ENCODE results near the gene PTH1R.

PTH1R gene

DNA sequence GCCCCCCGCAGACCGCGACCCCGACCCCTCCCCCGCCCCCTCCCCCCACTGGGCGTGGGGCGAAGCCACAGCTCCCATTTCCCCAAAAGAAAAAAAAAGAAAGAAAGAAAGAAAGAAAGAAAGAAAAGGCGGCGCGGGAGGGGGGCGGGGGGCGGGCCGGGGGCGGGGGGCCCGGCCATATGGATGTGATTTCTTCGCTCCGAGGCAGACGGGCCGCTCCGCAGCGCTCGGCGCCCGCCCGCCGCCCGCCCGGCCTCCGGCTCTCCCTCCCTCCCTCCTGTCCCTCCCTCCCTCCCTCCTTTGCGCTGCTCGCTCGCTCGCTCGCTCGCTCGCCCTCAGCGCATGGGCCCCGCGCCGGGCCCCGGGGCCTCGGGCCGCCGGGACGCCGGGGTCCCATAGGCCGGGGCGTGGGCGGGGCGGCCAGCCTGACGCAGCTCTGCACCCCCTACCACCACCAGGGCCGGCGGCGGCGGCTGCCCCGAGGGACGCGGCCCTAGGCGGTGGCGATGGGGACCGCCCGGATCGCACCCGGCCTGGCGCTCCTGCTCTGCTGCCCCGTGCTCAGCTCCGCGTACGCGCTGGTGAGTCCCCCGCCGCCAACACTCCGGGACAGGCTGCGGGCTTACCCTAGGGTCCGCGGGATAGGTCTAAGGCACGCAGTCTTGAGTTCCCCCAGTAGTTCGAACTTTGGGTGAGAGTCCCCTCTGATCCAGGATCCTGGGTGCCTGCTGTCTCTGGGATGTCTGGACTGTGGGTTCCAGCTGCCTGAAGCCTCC lies 5.7 kb downstream of the PTH1R start:
- Histone ChIP-seq H3K27me3 (ENCODE audit: control insufficient read depth in 1 of 2, insufficient read depth in 1 of 2, low read length in 2 of 2) (peaks cover 43 to 55% of the 10 kb centered on the region in 2 experiments), H2AK5ac (ENCODE audit: low read length, severe bottlenecking) (no peak overlapping the region), H3K4ac (ENCODE audit: low read depth in 1 of 2, low read length in 2 of 2) (no peak overlapping the region), H2BK12ac (ENCODE audit: low read length in 2 of 2) (no peak overlapping the region), H3K9ac (ENCODE audit: low read length) (no peak overlapping the region), H3K14ac (ENCODE audit: low read length in 2 of 2) (no peak overlapping the region), H3K79me1 (replicated peaks; ENCODE audit: low read length, poor library complexity, severe bottlenecking) (no peaks in the 10 kb centered on the region), H4K8ac (ENCODE audit: low read length) (no peak overlapping the region), H2AFZ (ENCODE audit: low read depth, low read length) (no peak overlapping the region), H3K4me2 (ENCODE audit: low read length, poor library complexity, severe bottlenecking) (peak overlapping the region; percentile 72), H2BK120ac (ENCODE audit: low read depth, low read length) (no peak overlapping the region), H3K36me3 (ENCODE audit: control insufficient read depth in 1 of 2, insufficient read depth in 2 of 2, low read depth in 1 of 2, low read length in 2 of 2) (no peaks in the 10 kb centered on the region), H3K4me1 (ENCODE audit: control insufficient read depth, insufficient read depth, low read depth, low read length) (peaks cover 30% of the 10 kb centered on the region), H2BK5ac (ENCODE audit: low read depth, low read length, poor library complexity, severe bottlenecking) (no peak overlapping the region), H3K27ac (ENCODE audit: low read length, poor library complexity, severe bottlenecking) (no peak overlapping the region), H3K18ac (ENCODE audit: low read depth in 1 of 2, low read length in 2 of 2) (peak overlapping the region in 1 of 2 experiments; percentile 38), H4K91ac (ENCODE audit: low read length) (no peak overlapping the region), H3K23ac (ENCODE audit: low read length in 2 of 2) (peak overlapping the region in 1 of 2 experiments; percentile 74), H3K9me3 (ENCODE audit: control insufficient read depth, low read length) (no peaks in the 10 kb centered on the region), H2BK15ac (ENCODE audit: low read depth, poor library complexity, severe bottlenecking) (no peak overlapping the region), H3K4me3 (ENCODE audit: insufficient read depth in 1 of 2, low read depth in 1 of 2, low read length in 2 of 2) (peak overlapping the region in 1 of 2 experiments; percentile 51)
- WGBS = 2% methylated on average over 48 of the region's 78 CpGs
- peak; percentile 29 for DNase-seq

DNA sequence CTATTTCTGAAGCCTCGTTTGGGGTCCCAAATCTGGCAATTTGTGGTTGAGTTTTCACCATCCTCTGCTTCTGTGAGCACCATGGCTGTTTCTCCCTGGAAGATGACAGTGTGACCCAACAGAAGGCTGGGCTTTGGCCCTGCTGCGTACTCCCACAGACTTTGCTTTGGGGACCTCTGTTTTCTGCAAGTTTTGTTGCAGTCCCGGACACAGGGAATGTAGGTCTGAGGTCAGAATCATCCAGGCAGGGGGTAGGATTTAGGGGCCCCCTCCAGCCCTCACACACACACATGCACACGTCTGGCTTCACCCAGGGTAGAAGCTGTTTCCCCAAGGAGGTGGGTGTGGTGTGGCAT lies 6.3 kb downstream of the PTH1R start:
- Histone ChIP-seq H3K18ac (ENCODE audit: low read depth in 1 of 2, low read length in 2 of 2) (no peak overlapping the region), H2BK12ac (ENCODE audit: low read length in 2 of 2) (no peak overlapping the region), H3K36me3 (ENCODE audit: control insufficient read depth in 1 of 2, insufficient read depth in 2 of 2, low read depth in 1 of 2, low read length in 2 of 2) (no peaks in the 10 kb centered on the region), H3K14ac (ENCODE audit: low read length in 2 of 2) (no peak overlapping the region), H3K4ac (ENCODE audit: low read depth in 1 of 2, low read length in 2 of 2) (no peak overlapping the region), H3K9ac (ENCODE audit: low read length) (no peak overlapping the region), H3K4me1 (ENCODE audit: control insufficient read depth, insufficient read depth, low read depth, low read length) (peaks cover 24% of the 10 kb centered on the region), H2BK5ac (ENCODE audit: low read depth, low read length, poor library complexity, severe bottlenecking) (no peak overlapping the region), H3K23ac (ENCODE audit: low read length in 2 of 2) (no peak overlapping the region), H2BK120ac (ENCODE audit: low read depth, low read length) (no peak overlapping the region), H4K91ac (ENCODE audit: low read length) (no peak overlapping the region), H3K4me2 (ENCODE audit: low read length, poor library complexity, severe bottlenecking) (no peak overlapping the region), H2AK5ac (ENCODE audit: low read length, severe bottlenecking) (no peak overlapping the region), H3K9me3 (ENCODE audit: control insufficient read depth, low read length) (no peaks in the 10 kb centered on the region), H2AFZ (ENCODE audit: low read depth, low read length) (no peak overlapping the region), H2BK15ac (ENCODE audit: low read depth, poor library complexity, severe bottlenecking) (no peak overlapping the region), H3K79me1 (replicated peaks; ENCODE audit: low read length, poor library complexity, severe bottlenecking) (no peaks in the 10 kb centered on the region), H4K8ac (ENCODE audit: low read length) (no peak overlapping the region), H3K27ac (ENCODE audit: low read length, poor library complexity, severe bottlenecking) (no peak overlapping the region), H3K4me3 (ENCODE audit: insufficient read depth in 1 of 2, low read depth in 1 of 2, low read length in 2 of 2) (no peak overlapping the region), H3K27me3 (ENCODE audit: control insufficient read depth in 1 of 2, insufficient read depth in 1 of 2, low read length in 2 of 2) (peaks cover 49 to 59% of the 10 kb centered on the region in 2 experiments)
- no peak for DNase-seq
- WGBS = 28% methylated on average over 4 of the region's 4 CpGs

DNA sequence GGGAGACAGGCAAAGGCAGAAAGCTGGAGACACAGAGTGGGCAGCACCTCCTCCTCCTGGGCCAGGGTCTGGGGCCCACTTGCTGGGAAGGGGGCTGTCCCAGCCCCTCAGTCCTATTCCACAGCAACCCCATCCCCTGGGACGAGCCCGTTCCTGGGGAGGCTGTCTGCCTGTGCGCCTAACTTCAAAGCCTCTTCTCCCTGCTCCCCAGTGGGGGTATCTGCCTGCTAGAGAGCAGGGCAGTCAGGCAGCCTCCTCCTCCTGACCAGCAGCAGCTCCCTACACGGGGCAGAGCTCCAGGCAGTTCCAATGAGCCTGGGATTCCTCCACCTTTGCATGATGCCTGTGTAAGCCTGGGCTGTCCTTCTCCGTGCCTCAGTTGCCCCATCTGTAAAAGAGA lies 6.9 kb downstream of the PTH1R start:
- Histone ChIP-seq H3K27me3 (ENCODE audit: control insufficient read depth in 1 of 2, insufficient read depth in 1 of 2, low read length in 2 of 2) (peaks cover 55 to 62% of the 10 kb centered on the region in 2 experiments), H3K9ac (ENCODE audit: low read length) (no peak overlapping the region), H3K14ac (ENCODE audit: low read length in 2 of 2) (peak overlapping the region in 1 of 2 experiments; percentile 66)

DNA sequence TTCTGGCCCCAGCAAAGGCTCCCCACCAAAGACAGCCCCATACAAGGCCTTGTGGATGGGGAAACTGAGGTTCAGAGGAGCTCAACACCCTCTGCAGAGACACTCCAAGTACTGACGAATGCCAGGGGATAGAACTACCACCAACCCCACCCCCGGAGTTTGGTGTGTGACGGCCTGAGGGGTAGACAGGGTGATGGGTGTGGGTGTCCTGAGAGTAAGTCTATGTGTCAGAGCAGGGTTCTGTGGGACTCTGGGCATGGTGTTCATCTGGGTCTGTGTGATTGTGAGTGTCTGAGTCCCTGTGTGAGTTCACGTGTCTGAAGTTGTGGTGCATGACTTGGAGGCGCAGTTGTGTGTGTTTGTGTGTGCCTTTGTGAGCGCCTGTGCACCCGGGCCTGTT lies 7.4 kb downstream of the PTH1R start:
- Histone ChIP-seq H2BK15ac (ENCODE audit: low read depth, poor library complexity, severe bottlenecking) (no peak overlapping the region), H2BK12ac (ENCODE audit: low read length in 2 of 2) (no peak overlapping the region), H3K4me3 (ENCODE audit: insufficient read depth in 1 of 2, low read depth in 1 of 2, low read length in 2 of 2) (no peak overlapping the region), H4K91ac (ENCODE audit: low read length) (no peak overlapping the region), H3K27me3 (ENCODE audit: control insufficient read depth in 1 of 2, insufficient read depth in 1 of 2, low read length in 2 of 2) (peaks cover 60 to 67% of the 10 kb centered on the region in 2 experiments), H3K18ac (ENCODE audit: low read depth in 1 of 2, low read length in 2 of 2) (no peak overlapping the region), H3K79me1 (replicated peaks; ENCODE audit: low read length, poor library complexity, severe bottlenecking) (no peaks in the 10 kb centered on the region), H3K27ac (ENCODE audit: low read length, poor library complexity, severe bottlenecking) (no peak overlapping the region), H3K4me1 (ENCODE audit: control insufficient read depth, insufficient read depth, low read depth, low read length) (peaks cover 21% of the 10 kb centered on the region), H2BK5ac (ENCODE audit: low read depth, low read length, poor library complexity, severe bottlenecking) (no peak overlapping the region), H4K8ac (ENCODE audit: low read length) (no peak overlapping the region), H3K9me3 (ENCODE audit: control insufficient read depth, low read length) (no peaks in the 10 kb centered on the region), H3K9ac (ENCODE audit: low read length) (no peak overlapping the region), H3K4ac (ENCODE audit: low read depth in 1 of 2, low read length in 2 of 2) (no peak overlapping the region), H2AFZ (ENCODE audit: low read depth, low read length) (no peak overlapping the region), H2AK5ac (ENCODE audit: low read length, severe bottlenecking) (no peak overlapping the region), H2BK120ac (ENCODE audit: low read depth, low read length) (no peak overlapping the region), H3K23ac (ENCODE audit: low read length in 2 of 2) (no peak overlapping the region), H3K14ac (ENCODE audit: low read length in 2 of 2) (no peak overlapping the region), H3K36me3 (ENCODE audit: control insufficient read depth in 1 of 2, insufficient read depth in 2 of 2, low read depth in 1 of 2, low read length in 2 of 2) (no peaks in the 10 kb centered on the region), H3K4me2 (ENCODE audit: low read length, poor library complexity, severe bottlenecking) (no peak overlapping the region)
- DNase-seq = no peak
- 96% methylated on average over 5 of the region's 7 CpGs for WGBS

More for the DNA sequence above, 6.9 kb downstream of the PTH1R start:
- Histone ChIP-seq H2AK5ac (ENCODE audit: low read length, severe bottlenecking) (no peak overlapping the region), H3K18ac (ENCODE audit: low read depth in 1 of 2, low read length in 2 of 2) (no peak overlapping the region), H2BK12ac (ENCODE audit: low read length in 2 of 2) (no peak overlapping the region), H3K36me3 (ENCODE audit: control insufficient read depth in 1 of 2, insufficient read depth in 2 of 2, low read depth in 1 of 2, low read length in 2 of 2) (no peaks in the 10 kb centered on the region), H3K9me3 (ENCODE audit: control insufficient read depth, low read length) (no peaks in the 10 kb centered on the region), H3K27ac (ENCODE audit: low read length, poor library complexity, severe bottlenecking) (no peak overlapping the region), H2BK15ac (ENCODE audit: low read depth, poor library complexity, severe bottlenecking) (no peak overlapping the region), H3K4ac (ENCODE audit: low read depth in 1 of 2, low read length in 2 of 2) (no peak overlapping the region), H2AFZ (ENCODE audit: low read depth, low read length) (no peak overlapping the region), H3K4me1 (ENCODE audit: control insufficient read depth, insufficient read depth, low read depth, low read length) (peaks cover 21% of the 10 kb centered on the region), H4K8ac (ENCODE audit: low read length) (no peak overlapping the region), H3K79me1 (replicated peaks; ENCODE audit: low read length, poor library complexity, severe bottlenecking) (no peaks in the 10 kb centered on the region), H3K4me2 (ENCODE audit: low read length, poor library complexity, severe bottlenecking) (no peak overlapping the region), H4K91ac (ENCODE audit: low read length) (no peak overlapping the region), H3K23ac (ENCODE audit: low read length in 2 of 2) (no peak overlapping the region), H3K4me3 (ENCODE audit: insufficient read depth in 1 of 2, low read depth in 1 of 2, low read length in 2 of 2) (no peak overlapping the region), H2BK5ac (ENCODE audit: low read depth, low read length, poor library complexity, severe bottlenecking) (no peak overlapping the region), H2BK120ac (ENCODE audit: low read depth, low read length) (no peak overlapping the region)
- no peak for DNase-seq
- WGBS = 19% methylated on average over 5 of the region's 5 CpGs

Measured in mesenchymal stem cell (in vitro differentiated cells and primary cell).